Spinal cord (tissue), 10 donors: Measurements from ENCODE around the gene GHR. TPM values are rescaled to one million over a fixed set of nuclear protein-coding genes. Genes with fewer than 3 reads are reported as not detected.

ENCODE experiments used
- DNase-seq, 6 donors: peaks; one replicate each; pipeline versions ENCODE4 v3.0.0 to v3.0.0-alpha.2; 2013 to 2015; ENCODE audit warnings: low spot score in 6 of 6, low read depth in 4 of 6
- H3K27ac ChIP-seq: one replicate; pipeline ENCODE4 v1.5.1; 2013; ENCODE audit warnings: low read depth, low read length, control low read depth
- H3K27me3 ChIP-seq: one replicate; pipeline ENCODE4 v1.6.1; 2013; ENCODE audit warnings: low read length; ENCODE audit not compliant: control insufficient read depth, insufficient read depth
- H3K36me3 ChIP-seq: one replicate; pipeline ENCODE4 v1.6.1; 2013; ENCODE audit warnings: low read length; ENCODE audit not compliant: control insufficient read depth, insufficient read depth
- H3K4me1 ChIP-seq: one replicate; pipeline ENCODE4 v1.6.1; 2013; ENCODE audit warnings: low read length; ENCODE audit not compliant: control insufficient read depth, insufficient read depth
- H3K4me3 ChIP-seq: one replicate; pipeline ENCODE4 v1.5.1; 2013; ENCODE audit warnings: low read depth, low read length, control low read depth
- H3K9me3 ChIP-seq: one replicate; pipeline ENCODE4 v1.6.1; 2013; ENCODE audit warnings: low read length; ENCODE audit not compliant: control insufficient read depth, insufficient read depth
- WGBS: methylation state at CpG from one replicate; pipeline ENCODE4 v1.1.5; 2013; ENCODE audit warnings: missing lambda C conversion rate; ENCODE audit not compliant: insufficient coverage; 5-methylcytosine and 5-hydroxymethylcytosine counted together
- polyA plus RNA-seq, 2 donors: library from polyadenylated mRNA; unstranded; fragments of 120-200 nt; gene quantifications; one replicate each; pipeline ENCODE4 v1.2.1, GENCODE V29; 2013; ENCODE audit not compliant: insufficient read length in 2 of 2
- total RNA-seq, 2 donors: library from RNA; depleted of rRNA in 1 of 2; stranded (reverse); fragments of 120-200 nt in 1 of 2; fragments of >200 nt in 1 of 2; gene quantifications; one replicate each; pipeline versions ENCODE4 v1.2.3 to v1.2.4, GENCODE V29; 2013 to 2014
- donor health status: healthy.

GHR gene
- total and polyA plus RNA-seq, 4 donors, result 9.9 to 12.7 (median 11.7) TPM

DNA sequence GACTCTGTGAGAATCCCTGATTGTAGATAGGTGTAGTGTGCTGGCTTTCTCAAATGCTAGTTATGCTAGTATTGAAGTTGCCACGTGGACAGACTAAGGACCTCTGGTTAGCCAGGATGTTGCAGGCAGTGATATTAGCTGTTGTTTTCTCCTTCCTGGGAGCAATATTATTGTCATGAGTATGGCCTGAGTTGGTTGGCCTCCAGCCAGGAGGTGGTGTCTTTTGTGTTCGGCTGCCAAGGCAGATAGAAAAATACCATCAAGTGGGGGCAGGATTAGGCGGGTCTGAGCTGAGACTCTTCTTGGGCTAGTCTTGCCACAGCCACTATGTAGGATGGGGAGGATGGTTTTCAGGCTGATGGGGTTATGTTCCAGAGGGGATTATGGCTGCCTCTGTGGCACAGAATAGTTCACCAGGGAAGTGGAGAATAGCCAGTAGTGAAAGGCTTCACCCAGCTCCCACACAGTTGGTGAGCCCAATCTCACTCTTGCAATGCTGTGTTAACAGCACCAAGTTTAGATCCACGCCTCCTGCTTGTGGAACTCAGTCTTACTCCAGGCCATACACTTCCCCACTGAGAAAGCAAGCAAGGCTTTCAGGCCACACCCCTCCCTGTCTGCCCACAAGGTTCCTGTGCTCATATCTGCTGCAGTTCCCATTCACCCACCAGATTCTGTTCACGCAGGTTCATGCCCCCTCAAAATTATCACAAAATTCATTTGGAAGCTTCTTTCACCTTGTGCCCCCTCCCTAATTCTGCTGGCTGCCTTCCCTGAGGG, 31.2 kb downstream of the GHR start:
- H3K4me1 ChIP-seq, result no peaks in the 10 kb centered on the region

DNA sequence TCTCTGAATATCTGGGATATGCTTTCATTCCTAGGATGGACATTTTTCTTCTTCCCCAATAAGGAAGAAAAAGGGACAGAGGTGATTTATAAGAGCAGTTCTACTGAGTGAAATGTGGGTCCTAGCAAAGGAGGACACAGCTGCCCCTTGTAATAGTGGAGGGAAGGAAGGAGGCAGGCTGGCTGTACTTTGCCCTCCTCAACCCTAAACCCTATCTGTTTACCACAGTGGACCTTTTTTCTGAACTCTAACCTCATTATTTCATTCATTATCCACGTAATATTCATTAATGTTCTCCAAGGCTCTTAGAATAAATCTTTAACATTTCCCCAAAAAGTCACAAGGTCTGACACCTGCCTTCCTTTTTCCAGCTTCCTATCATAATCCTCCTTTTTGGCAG, 37.8 kb downstream of the GHR start:
- DNase-seq, result no peak
- 84% methylated on average over 1 of the region's 1 CpG for WGBS
- no peak overlapping the region for H3K27ac ChIP-seq
- peaks cover 2% of the 10 kb centered on the region for H3K9me3 ChIP-seq
- no peaks in the 10 kb centered on the region for H3K4me1 ChIP-seq
- no peaks in the 10 kb centered on the region for H3K36me3 ChIP-seq
- no peak overlapping the region for H3K4me3 ChIP-seq
- no peaks in the 10 kb centered on the region for H3K27me3 ChIP-seq

More for the DNA sequence above, 31.2 kb downstream of the GHR start:
- no peak for DNase-seq
- no peak overlapping the region for H3K4me3 ChIP-seq
- H3K27ac ChIP-seq, result no peak overlapping the region
- peaks cover 7% of the 10 kb centered on the region for H3K9me3 ChIP-seq
- no peaks in the 10 kb centered on the region for H3K36me3 ChIP-seq
- no peaks in the 10 kb centered on the region for H3K27me3 ChIP-seq
- WGBS, result 86% methylated on average over 5 of the region's 5 CpGs

DNA sequence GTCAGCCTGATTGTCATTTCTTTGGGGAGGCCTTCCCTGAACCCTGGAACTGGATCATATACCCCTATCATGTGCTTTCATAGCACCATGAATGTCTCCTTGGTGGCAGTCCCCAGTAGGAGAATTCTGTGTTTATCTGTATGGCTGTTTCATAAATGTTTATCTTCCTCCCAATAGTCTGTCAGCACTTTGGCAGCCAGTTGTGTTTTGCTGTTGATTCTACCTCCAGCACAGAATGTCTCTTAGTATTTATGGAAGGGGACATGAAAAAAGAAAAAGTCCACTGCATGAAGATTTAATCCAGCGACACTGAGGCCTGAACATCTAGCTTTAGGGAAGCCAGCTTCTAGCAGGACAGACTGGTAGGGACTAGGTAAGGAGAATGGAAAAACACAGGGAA, 38.3 kb downstream of the GHR start:
- H3K27ac ChIP-seq, result no peak overlapping the region
- no peak for DNase-seq
- 86% methylated on average over 1 of the region's 1 CpG for WGBS
- H3K9me3 ChIP-seq, result peaks cover 2% of the 10 kb centered on the region
- no peaks in the 10 kb centered on the region for H3K36me3 ChIP-seq
- no peaks in the 10 kb centered on the region for H3K27me3 ChIP-seq
- no peaks in the 10 kb centered on the region for H3K4me1 ChIP-seq
- no peak overlapping the region for H3K4me3 ChIP-seq

DNA sequence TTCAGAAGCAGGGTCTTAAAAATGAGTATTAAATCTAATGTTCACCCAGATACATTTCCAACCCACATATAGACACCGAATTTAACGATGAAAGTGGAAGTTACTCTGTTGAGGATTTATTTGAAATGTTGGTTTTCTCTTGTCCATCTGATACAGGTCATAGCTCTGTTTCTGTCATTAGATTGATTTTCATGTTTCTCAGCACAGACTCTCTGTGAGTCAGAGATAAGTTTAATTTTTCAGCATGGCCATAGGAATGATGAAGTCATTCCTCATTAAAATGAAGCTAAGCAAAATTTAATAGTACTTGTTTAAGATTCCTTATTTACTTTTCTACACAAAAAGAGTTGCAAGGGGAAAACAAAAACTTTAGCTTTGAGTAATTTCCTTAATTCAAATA, 38.8 kb downstream of the GHR start:
- H3K27ac ChIP-seq, result no peak overlapping the region

DNA sequence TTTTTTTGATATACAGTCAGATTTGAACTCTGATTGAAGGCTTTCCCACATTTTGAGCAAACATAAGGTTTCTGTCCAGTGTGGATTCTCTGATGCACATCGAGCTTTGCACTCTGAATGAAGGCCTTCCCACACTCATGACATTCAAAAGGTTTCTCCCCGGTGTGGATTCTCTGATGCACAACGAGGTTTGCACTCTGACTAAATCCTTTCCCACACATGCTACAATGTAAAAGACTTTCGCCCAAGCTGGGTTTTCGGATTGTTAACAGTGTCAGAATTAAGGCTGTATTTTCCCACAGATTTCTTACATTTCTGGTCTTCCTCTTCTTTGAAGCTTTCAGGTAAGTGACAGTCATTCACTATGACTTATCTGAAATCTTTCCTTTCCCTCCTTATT, 44.3 kb downstream of the GHR start:
- Histone ChIP-seq H3K27me3 (no peaks in the 10 kb centered on the region), H3K27ac (no peak overlapping the region), H3K4me3 (no peak overlapping the region), H3K9me3 (no peaks in the 10 kb centered on the region), H3K4me1 (no peaks in the 10 kb centered on the region), H3K36me3 (peaks cover 6% of the 10 kb centered on the region)
- WGBS, result 91% methylated on average over 4 of the region's 5 CpGs
- DNase-seq, result no peak

More for the DNA sequence above, 38.8 kb downstream of the GHR start:
- Histone ChIP-seq H3K4me3 (no peak overlapping the region), H3K36me3 (no peaks in the 10 kb centered on the region), H3K4me1 (no peaks in the 10 kb centered on the region), H3K27me3 (no peaks in the 10 kb centered on the region), H3K9me3 (peaks cover 2% of the 10 kb centered on the region)
- DNase-seq, result no peak
- WGBS, result no CpG with 5 or more reads among the region's 2 CpGs

DNA sequence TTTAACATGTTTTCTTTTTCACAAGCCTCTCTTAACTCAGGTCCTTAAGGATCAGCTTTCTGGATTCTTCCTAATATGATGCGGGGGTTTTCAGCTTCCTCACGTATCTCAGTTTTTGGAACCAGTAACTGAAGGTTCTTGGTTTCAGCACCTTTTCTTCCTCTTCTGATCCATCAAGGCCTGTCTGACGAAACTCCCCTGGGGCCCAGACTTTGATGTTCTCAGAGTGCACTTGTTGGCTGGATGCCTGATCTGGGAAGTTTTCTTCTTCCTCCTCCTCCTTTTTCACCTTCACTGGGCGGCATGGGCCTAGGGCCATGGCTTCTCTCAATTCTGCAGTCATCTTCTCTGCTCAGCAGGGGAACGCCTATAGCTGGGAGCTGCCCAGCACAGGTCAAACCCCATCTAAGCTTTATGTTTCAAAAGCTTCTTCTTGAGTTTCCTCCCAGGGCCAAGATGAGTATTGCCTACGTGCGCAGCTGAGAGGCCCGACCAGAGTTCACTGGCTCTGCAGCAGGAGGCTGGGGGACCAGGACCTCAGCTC, 44.8 kb downstream of the GHR start:
- WGBS, result 93% methylated on average over 8 of the region's 8 CpGs
- no peak overlapping the region for H3K27ac ChIP-seq

DNA sequence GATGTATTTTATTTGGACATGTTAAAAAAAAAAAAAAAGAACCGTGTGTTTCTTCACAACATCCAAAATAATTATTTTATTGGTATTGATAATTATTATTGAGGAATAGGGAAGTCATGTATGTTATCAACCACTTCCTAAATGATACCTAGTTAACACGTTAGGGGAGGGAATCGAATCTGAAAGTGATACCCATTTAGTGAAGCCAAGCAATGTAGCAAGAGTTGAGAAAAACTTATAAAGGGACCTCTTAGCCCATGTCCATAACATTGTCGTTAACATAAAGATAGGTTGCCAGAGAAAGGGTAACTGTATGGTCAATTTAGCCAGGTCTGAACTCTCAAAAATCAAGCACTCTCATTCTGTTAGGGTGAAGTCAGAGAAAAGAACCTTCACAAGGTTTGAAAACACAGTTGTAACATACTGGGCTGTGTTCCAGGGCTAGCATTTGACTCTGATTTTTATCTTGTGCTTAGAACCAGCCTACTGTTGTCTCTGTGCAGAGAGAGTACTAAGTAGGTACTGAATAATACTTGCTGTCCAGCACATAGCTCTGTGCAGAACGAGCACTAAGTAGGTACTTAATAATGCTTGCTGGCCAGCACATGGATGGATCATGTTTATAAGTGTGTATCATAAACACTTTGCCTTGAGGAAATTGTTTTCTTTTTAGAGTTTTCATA, 60.4 kb downstream of the GHR start:
- Histone ChIP-seq H3K27me3 (no peaks in the 10 kb centered on the region), H3K36me3 (no peaks in the 10 kb centered on the region), H3K4me1 (no peaks in the 10 kb centered on the region), H3K9me3 (peaks cover 2% of the 10 kb centered on the region), H3K27ac (no peak overlapping the region), H3K4me3 (no peak overlapping the region)
- 22% methylated on average over 1 of the region's 5 CpGs for WGBS
- DNase-seq, result no peak

More for the DNA sequence above, 44.8 kb downstream of the GHR start:
- Histone ChIP-seq H3K4me1 (no peaks in the 10 kb centered on the region), H3K27me3 (no peaks in the 10 kb centered on the region), H3K4me3 (no peak overlapping the region), H3K36me3 (peaks cover 6% of the 10 kb centered on the region), H3K9me3 (no peaks in the 10 kb centered on the region)
- no peak for DNase-seq

DNA sequence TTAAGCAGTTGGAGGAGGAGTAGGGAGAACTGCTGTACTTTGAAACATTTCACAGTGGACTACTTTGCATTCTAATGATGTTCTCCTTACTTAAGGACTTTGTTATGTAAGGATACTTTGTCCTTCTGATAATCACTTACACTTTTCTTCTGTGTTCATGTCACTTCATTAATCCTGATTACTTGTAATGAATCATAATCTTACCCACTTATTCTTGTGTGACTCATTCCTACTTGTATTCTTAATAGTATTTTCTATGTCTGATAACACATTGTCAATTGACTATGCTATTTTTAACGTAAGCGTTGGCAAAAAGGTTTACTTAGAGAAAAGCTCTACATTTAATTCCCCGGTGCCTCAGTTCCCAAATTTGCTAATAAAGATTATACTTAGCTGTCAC, 63.8 kb downstream of the GHR start:
- Histone ChIP-seq H3K36me3 (no peaks in the 10 kb centered on the region), H3K4me3 (no peak overlapping the region), H3K27ac (no peak overlapping the region), H3K9me3 (peaks cover 2% of the 10 kb centered on the region), H3K4me1 (no peaks in the 10 kb centered on the region), H3K27me3 (no peaks in the 10 kb centered on the region)
- no peak for DNase-seq
- WGBS, result no CpG with 5 or more reads among the region's 3 CpGs

DNA sequence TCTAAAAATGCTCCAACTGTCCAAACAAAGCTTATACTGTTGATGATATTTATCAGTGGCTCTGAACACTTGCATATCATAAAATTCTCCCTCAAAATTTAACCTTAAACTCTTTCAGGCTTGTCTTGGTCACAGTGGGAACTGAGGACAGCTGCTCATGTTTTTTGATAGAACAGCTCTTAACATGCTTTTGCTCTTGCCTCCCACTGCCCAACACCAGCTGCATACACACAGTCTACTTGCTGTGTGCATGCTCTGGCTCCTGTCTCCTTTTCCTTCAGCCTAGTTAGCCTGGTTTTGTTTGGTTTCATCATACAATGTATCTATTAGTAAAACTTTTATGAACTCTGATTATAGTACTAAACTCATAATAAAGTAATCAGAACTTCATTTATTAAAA, 64.6 kb downstream of the GHR start:
- Histone ChIP-seq H3K9me3 (no peaks in the 10 kb centered on the region), H3K36me3 (no peaks in the 10 kb centered on the region)

DNA sequence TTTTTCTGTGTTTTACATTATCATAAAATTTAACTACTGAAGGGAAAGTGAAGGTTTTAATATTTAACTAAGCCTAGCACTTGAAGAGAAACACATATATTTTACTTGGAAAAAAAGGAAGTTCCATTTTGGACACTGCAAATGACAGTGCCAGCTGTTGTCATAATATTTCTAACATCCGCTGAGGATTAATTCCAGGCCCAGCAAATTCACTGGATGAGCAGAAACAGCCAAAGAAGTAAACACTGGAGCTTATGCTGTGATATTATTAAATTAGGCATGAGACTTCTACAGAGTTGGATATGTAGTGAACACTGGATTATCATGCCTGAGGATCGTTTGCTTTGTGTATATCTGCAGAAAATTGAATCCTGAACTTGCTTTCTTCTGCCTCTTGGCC, 67.6 kb downstream of the GHR start:
- no peak for DNase-seq
- H3K9me3 ChIP-seq, result no peaks in the 10 kb centered on the region
- H3K27me3 ChIP-seq, result no peaks in the 10 kb centered on the region
- no peak overlapping the region for H3K4me3 ChIP-seq
- H3K4me1 ChIP-seq, result no peaks in the 10 kb centered on the region
- H3K36me3 ChIP-seq, result no peaks in the 10 kb centered on the region
- H3K27ac ChIP-seq, result no peak overlapping the region
- 100% methylated on average over 1 of the region's 2 CpGs for WGBS

More for the DNA sequence above, 64.6 kb downstream of the GHR start:
- no peaks in the 10 kb centered on the region for H3K27me3 ChIP-seq
- DNase-seq, result peak in 1 of 6 donors; percentile 19
- H3K4me1 ChIP-seq, result no peaks in the 10 kb centered on the region
- no peak overlapping the region for H3K27ac ChIP-seq
- no peak overlapping the region for H3K4me3 ChIP-seq
